Upper lobe of left lung (tissue), 6 donors: ENCODE results near the gene SPATA13. TPM values are rescaled to one million over a fixed set of nuclear protein-coding genes. Genes with fewer than 3 reads are reported as not detected.

Source experiments
- ATAC-seq, 2 donors: fragments of 200-7000 bp; cut with Tn5 transposase; one replicate each; pipeline ENCODE4 v1.9.1; 2022; ENCODE audit warnings: mild to moderate bottlenecking in 2 of 2, moderate library complexity in 2 of 2; ENCODE audit not compliant: low FRiP score in 2 of 2
- DNase-seq, 2 donors: peaks; one replicate each; pipeline ENCODE4 v3.0.0-alpha.2; 2019 to 2020
- H3K27ac ChIP-seq, 4 donors: fragments of 200-600 bp; sonication (generic); one replicate each; pipeline ENCODE4 v1.5.1; 2016 to 2019
- H3K27me3 ChIP-seq, 4 donors: fragments of 200-600 bp; sonication (generic); one replicate each; pipeline ENCODE4 v1.5.1; 2017 to 2019
- H3K36me3 ChIP-seq, 4 donors: fragments of 200-600 bp; sonication (generic); one replicate each; pipeline ENCODE4 v1.5.1; 2016 to 2019
- H3K4me1 ChIP-seq, 4 donors: fragments of 200-600 bp; sonication (generic); one replicate each; pipeline ENCODE4 v1.5.1; 2018 to 2019
- H3K4me3 ChIP-seq, 4 donors: fragments of 200-600 bp; sonication (generic); one replicate each; pipeline ENCODE4 v1.5.1; 2017 to 2019; ENCODE audit warnings: mild to moderate bottlenecking in 2 of 4, moderate library complexity in 1 of 4
- H3K9me3 ChIP-seq, 4 donors: fragments of 200-600 bp; sonication (generic); one replicate each; pipeline ENCODE4 v1.5.1; 2018 to 2019
- CTCF ChIP-seq, 6 experiments: fragments of 450-650 bp in 4 of 6; fragments of 200-600 bp in 2 of 6; sonication (generic) in 2 of 6; IDR thresholded peaks; one replicate each; pipeline ENCODE4 v1.5.1; 2016 to 2019; ENCODE audit warnings: antibody characterized with exemption in 6 of 6
- EP300 ChIP-seq, 4 donors: sonication (generic); formaldehyde crosslinking; IDR thresholded peaks; one replicate each; pipeline ENCODE4 v1.5.1; 2017; ENCODE audit warnings: antibody characterized with exemption in 4 of 4, control low read depth in 2 of 4
- POLR2A ChIP-seq, 4 donors: fragments of 450-650 bp; IDR thresholded peaks; one replicate each; pipeline ENCODE4 v1.5.1; 2016 to 2017; ENCODE audit warnings: antibody characterized with exemption in 4 of 4, mild to moderate bottlenecking in 2 of 4
- POLR2AphosphoS5 ChIP-seq, 2 donors: sonication (generic); formaldehyde crosslinking; IDR thresholded peaks; one replicate each; pipeline ENCODE4 v1.5.1; 2017; ENCODE audit warnings: antibody characterized with exemption in 2 of 2
- WGBS, 2 donors: methylation state at CpG; one replicate each; pipeline ENCODE4 v1.1.5; 2017 to 2018; 5-methylcytosine and 5-hydroxymethylcytosine counted together
- total RNA-seq, 6 donors: library from RNA; depleted of rRNA in 4 of 6; stranded (reverse); fragments of >200 nt in 4 of 6; gene quantifications; one replicate each; pipeline versions ENCODE4 v1.1.0 to v1.2.1, GENCODE V29; 2016 to 2021
- donor health status: DM: no; HTN: no; CAD: no; lungs with moderate emphysema.
- donor health status: DM: no; HTN: yes; CAD: no; lungs with severe emphysema.

SPATA13 gene
- total RNA-seq, 6 donors from 2014 or later, result 31.2 to 77.5 (median 49.2) TPM

GRCh38 chr13:24131749-24132148 lies 28.8 kb upstream of the SPATA13 start:
- no peak for TF ChIP-seq POLR2AphosphoS5 (IDR thresholded peaks at IDR 0.05)
- no peak for TF ChIP-seq POLR2A (IDR thresholded peaks at IDR 0.05)
- TF ChIP-seq CTCF (IDR thresholded peaks at IDR 0.05), result no peak
- TF ChIP-seq EP300 (IDR thresholded peaks at IDR 0.05), result no peak
- Histone ChIP-seq H3K4me1 (peaks cover 0 to 5% (median 2%) of the 10 kb centered on the region in 4 donors), H3K4me3 (no peak overlapping the region), H3K9me3 (peaks cover 0 to 6% (median 3%) of the 10 kb centered on the region in 4 donors), H3K27me3 (no peaks in the 10 kb centered on the region), H3K27ac (no peak overlapping the region), H3K36me3 (no peaks in the 10 kb centered on the region)
- no peak for DNase-seq
- 0 to 57% methylated on average over 1 of the region's 1 CpG for WGBS, 2 donors
- no peak for ATAC-seq

- DNase-seq (no peak), ATAC-seq (no peak)
- Histone ChIP-seq H3K27ac (no peak overlapping the region), H3K9me3 (peaks cover 0 to 6% (median 3%) of the 10 kb centered on the region in 4 donors), H3K4me1 (no peaks in the 10 kb centered on the region), H3K4me3 (no peak overlapping the region), H3K27me3 (no peaks in the 10 kb centered on the region), H3K36me3 (no peaks in the 10 kb centered on the region)
- no peak for TF ChIP-seq EP300 (IDR thresholded peaks at IDR 0.05)
- no peak for TF ChIP-seq POLR2AphosphoS5 (IDR thresholded peaks at IDR 0.05)
- no peak for TF ChIP-seq POLR2A (IDR thresholded peaks at IDR 0.05)
- 85 to 90% methylated on average over 7 of the region's 7 CpGs for WGBS, 2 donors
Observed at GRCh38 chr13:24133021-24133795, 27.3 kb upstream of the SPATA13 start.

GRCh38 chr13:24134231-24134630 lies 26.3 kb upstream of the SPATA13 start:
- H3K27me3 ChIP-seq, result no peaks in the 10 kb centered on the region
- TF ChIP-seq POLR2AphosphoS5 (IDR thresholded peaks at IDR 0.05) (no peak), POLR2A (IDR thresholded peaks at IDR 0.05) (no peak), CTCF (IDR thresholded peaks at IDR 0.05) (no peak), EP300 (IDR thresholded peaks at IDR 0.05) (no peak)
- WGBS, 2 donors, result 72 to 80% methylated on average over 7 of the region's 7 CpGs
- DNase-seq, result no peak
- H3K4me1 ChIP-seq, result no peaks in the 10 kb centered on the region
- no peak overlapping the region for H3K4me3 ChIP-seq
- H3K9me3 ChIP-seq, result peaks cover 0 to 6% (median 3%) of the 10 kb centered on the region in 4 donors
- H3K27ac ChIP-seq, result no peak overlapping the region
- no peak for ATAC-seq
- no peaks in the 10 kb centered on the region for H3K36me3 ChIP-seq

- TF ChIP-seq EP300 (IDR thresholded peaks at IDR 0.05) (no peak), POLR2A (IDR thresholded peaks at IDR 0.05) (no peak)
- H3K4me3 ChIP-seq, result no peak overlapping the region
- H3K27ac ChIP-seq, result no peak overlapping the region
- DNase-seq, result no peak
- no peaks in the 10 kb centered on the region for H3K27me3 ChIP-seq
- no peaks in the 10 kb centered on the region for H3K4me1 ChIP-seq
- 75 to 80% methylated on average over 6 of the region's 6 CpGs for WGBS, 2 donors
- no peak for ATAC-seq
- peaks cover 0 to 6% (median 3%) of the 10 kb centered on the region in 4 donors for H3K9me3 ChIP-seq
- no peaks in the 10 kb centered on the region for H3K36me3 ChIP-seq
Observed at GRCh38 chr13:24134757-24135156, 25.8 kb upstream of the SPATA13 start.

- DNase-seq, result no peak
- no peaks in the 10 kb centered on the region for H3K27me3 ChIP-seq
- peaks cover 0 to 6% (median 3%) of the 10 kb centered on the region in 4 donors for H3K9me3 ChIP-seq
- TF ChIP-seq EP300 (IDR thresholded peaks at IDR 0.05) (no peak), CTCF (IDR thresholded peaks at IDR 0.05) (no peak), POLR2A (IDR thresholded peaks at IDR 0.05) (no peak), POLR2AphosphoS5 (IDR thresholded peaks at IDR 0.05) (no peak)
- H3K4me1 ChIP-seq, result no peaks in the 10 kb centered on the region
- no peak overlapping the region for H3K4me3 ChIP-seq
- no peak overlapping the region for H3K27ac ChIP-seq
- WGBS, 2 donors, result 78 to 90% methylated on average over 5 of the region's 5 CpGs
- ATAC-seq, result no peak
- H3K36me3 ChIP-seq, result no peaks in the 10 kb centered on the region
Observed at GRCh38 chr13:24135674-24136300, 24.7 kb upstream of the SPATA13 start.
